Measurements from ENCODE around the gene TSNAX. TPM values are rescaled to one million over a fixed set of nuclear protein-coding genes. Genes with fewer than 3 reads are reported as not detected.
"Not testable (repeated sequence)": the region's sequence is repeated elsewhere in the genome, so short reads cannot be mapped to it uniquely, and the experiment has no call there.

The TSNAX gene
- total RNA-seq, 2 experiments from 2014 or later: 28.3 to 38.0 TPM

DNA sequence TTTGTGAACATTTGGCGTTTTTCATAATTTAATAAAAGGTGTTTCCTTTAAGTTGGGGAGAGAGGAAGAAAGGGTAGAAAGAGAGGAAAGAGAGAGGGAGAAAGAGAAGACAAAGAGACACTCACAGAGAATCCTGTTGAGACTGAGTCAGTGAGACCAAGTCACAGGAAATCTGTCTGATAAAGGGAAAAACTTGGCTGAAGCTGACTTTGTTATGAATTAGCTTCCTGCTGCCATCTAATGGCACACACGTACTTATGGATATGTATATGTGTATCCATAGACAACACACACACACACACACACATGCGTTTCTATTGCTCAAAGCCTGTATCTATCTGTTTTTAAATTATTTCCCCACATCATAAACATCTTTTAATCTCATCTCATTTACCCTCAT, 55.6 kb downstream of the TSNAX start:
- H3K27ac Mint-ChIP-seq: no peak overlapping the region
- no peak for ATAC-seq
- no peaks in the 10 kb centered on the region for H3K36me3 Mint-ChIP-seq
- no peaks in the 10 kb centered on the region for H3K9me3 Mint-ChIP-seq (ENCODE audit: low read depth)
- H3K4me3 Mint-ChIP-seq: no peak overlapping the region
- DNase-seq: no peak
- CTCF ChIA-PET: interaction anchor here (1.0 to 1.1 kb wide), 2 partner anchors 229 to 246 kb away, joined by 3 to 6 read pairs; partner anchors contain the start of gene SPRTN
- H3K4me1 Mint-ChIP-seq: no peaks in the 10 kb centered on the region
- no peaks in the 10 kb centered on the region for H3K27me3 Mint-ChIP-seq

DNA sequence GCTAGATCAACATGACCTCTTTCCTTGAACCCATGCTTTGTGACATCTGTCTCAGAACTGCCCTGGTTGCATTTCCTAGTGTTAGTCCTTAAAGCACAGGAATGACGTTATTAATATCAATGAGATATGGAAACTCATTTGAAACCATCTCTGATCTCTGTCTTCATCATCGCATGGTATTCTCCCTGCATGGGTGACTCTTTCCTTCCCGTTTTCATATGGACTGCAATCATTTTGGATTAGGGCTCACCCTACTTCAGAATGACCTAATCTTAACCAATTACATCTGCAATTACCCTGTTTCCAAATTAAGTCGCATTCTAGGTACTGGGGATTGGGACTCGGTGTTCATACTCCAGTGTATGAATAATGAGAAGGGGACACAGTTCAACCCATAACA, 56.5 kb downstream of the TSNAX start:
- ATAC-seq: no peak
- DNase-seq: no peak
- Mint-ChIP-seq H3K9me3 (ENCODE audit: low read depth) (no peaks in the 10 kb centered on the region), H3K4me1 (no peaks in the 10 kb centered on the region), H3K4me3 (no peak overlapping the region), H3K27me3 (no peaks in the 10 kb centered on the region), H3K27ac (no peak overlapping the region), H3K36me3 (no peaks in the 10 kb centered on the region)
- CTCF ChIA-PET: interaction anchor here (0.8 to 1.1 kb wide), 3 partner anchors 196 to 247 kb away, joined by 3 to 6 read pairs (median 3); partner anchors contain the start of gene SPRTN

DNA sequence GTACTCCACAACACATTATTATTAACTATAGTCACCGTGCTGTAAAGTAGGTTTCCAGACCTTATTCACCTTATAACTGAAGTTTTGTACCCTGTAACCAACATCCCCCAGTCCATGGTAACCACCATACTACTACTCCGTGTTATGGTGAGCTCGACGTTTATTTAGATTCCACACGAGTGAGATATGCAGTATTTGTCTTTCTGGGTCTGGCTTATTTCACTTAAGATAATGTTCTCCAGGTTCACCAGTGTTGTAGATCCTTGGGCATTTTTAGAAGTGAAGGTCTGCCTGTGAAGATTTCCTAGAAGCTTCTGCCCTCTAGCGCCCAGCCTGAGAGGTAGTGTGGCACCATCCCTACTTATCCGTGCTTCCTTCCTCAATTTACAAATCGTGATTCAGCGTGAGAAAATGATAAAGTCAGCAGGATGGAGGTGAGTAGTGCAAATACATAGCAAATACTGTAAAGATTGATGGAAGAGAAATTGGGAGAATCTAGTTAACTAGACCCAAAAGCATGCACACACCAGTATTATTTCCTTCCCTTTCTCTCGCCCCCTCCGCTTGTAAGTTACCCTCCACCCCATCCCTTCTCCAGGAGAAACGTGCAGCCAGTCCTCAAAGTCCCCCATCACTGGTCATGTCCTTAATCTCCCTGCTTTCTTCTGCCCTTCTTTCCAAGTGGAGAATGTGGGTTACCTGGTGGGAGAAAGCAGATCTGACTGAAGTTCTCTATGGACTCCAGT, 62.2 kb downstream of the TSNAX start:
- Mint-ChIP-seq H3K9me3 (ENCODE audit: low read depth) (no peaks in the 10 kb centered on the region), H3K36me3 (no peaks in the 10 kb centered on the region), H3K4me3 (no peak overlapping the region), H3K4me1 (peaks cover 7% of the 10 kb centered on the region), H3K27me3 (no peaks in the 10 kb centered on the region), H3K27ac (no peak overlapping the region)
- DNase-seq: peak; percentile 55
- ATAC-seq: peak; percentile 80
- CTCF ChIA-PET: interaction anchor here (0.5 to 2.4 kb wide), 13 partner anchors 10 to 274 kb away, joined by 3 to 10 read pairs (median 5); partner anchors contain the start of gene EXOC8

DNA sequence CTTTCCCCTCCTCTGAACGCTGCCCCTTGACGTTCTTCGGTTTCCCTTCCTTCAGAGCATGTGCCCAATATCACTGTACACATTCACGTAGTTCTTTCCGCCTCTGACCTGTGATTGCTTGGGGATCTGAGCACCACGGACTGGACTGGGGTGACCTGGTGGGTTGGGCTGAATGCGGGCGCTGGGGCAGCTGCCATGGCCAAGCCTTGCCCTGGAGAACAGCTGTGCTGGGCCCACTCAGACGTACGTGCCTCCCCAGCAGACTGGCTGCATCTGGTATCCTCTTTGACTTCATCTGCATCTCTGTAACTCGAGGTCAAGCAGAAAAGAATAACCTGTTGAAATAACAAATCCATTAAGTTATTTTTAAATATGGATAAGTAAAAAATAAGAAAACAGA, 63.0 kb downstream of the TSNAX start:
- CTCF ChIA-PET: interaction anchor here (1.1 to 2.4 kb wide), 5 partner anchors 9 to 256 kb away, joined by 3 to 10 read pairs (median 10); no protein-coding TSS in a partner anchor
- no peak for ATAC-seq
- no peak for DNase-seq
- peaks cover 10% of the 10 kb centered on the region for H3K4me1 Mint-ChIP-seq
- H3K4me3 Mint-ChIP-seq: no peak overlapping the region
- H3K27me3 Mint-ChIP-seq: no peaks in the 10 kb centered on the region
- H3K9me3 Mint-ChIP-seq (ENCODE audit: low read depth): no peaks in the 10 kb centered on the region
- H3K27ac Mint-ChIP-seq: no peak overlapping the region
- no peaks in the 10 kb centered on the region for H3K36me3 Mint-ChIP-seq

DNA sequence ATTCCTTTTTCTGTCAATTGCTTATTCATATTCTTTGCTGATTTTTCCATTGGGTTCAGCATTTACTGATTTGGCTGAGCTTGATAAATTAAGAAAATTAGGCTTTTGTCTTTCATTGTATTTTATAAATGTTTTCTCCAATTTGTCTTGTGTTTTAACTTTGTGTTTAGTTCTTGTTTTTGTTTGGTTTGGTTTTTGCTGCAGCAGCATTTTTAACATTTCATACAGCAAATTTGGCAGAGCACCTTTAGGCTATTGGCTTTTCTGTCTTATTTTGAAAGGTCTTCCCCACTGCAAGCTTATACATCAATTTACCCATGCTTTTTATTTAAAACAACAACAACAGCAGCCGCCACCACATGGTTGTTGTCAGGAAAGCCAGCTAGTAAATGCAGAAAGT, 64.3 kb downstream of the TSNAX start:
- H3K36me3 Mint-ChIP-seq: no peaks in the 10 kb centered on the region
- ATAC-seq (no peak), DNase-seq (no peak)
- no peaks in the 10 kb centered on the region for H3K9me3 Mint-ChIP-seq (ENCODE audit: low read depth)
- CTCF ChIA-PET: interaction anchor here (0.9 to 1.0 kb wide), 2 partner anchors 230 to 235 kb away, joined by 3 to 4 read pairs; no protein-coding TSS in a partner anchor
- H3K4me1 Mint-ChIP-seq: peaks cover 10% of the 10 kb centered on the region
- H3K27me3 Mint-ChIP-seq: no peaks in the 10 kb centered on the region
- H3K4me3 Mint-ChIP-seq: no peak overlapping the region
- no peak overlapping the region for H3K27ac Mint-ChIP-seq

DNA sequence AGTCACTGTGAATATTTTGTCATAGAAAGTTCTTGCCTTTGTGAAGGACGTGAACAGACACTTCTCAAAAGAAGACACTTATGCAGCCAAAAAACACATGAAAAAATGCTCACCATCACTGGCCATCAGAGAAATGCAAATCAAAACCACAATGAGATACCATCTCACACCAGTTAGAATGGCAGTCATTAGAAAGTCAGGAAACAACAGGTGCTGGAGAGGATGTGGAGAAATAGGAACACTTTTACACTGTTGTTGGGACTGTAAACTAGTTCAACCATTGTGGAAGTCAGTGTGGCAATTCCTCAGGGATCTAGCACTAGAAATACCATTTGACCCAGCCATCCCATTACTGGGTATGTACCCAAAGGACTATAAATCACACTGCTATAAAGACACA, 64.8 kb downstream of the TSNAX start:
- CTCF ChIA-PET: interaction anchor here (0.9 to 1.0 kb wide), 2 partner anchors 231 to 236 kb away, joined by 3 to 4 read pairs; no protein-coding TSS in a partner anchor
- H3K36me3 Mint-ChIP-seq; H3K4me3 Mint-ChIP-seq; H3K27ac Mint-ChIP-seq; H3K4me1 Mint-ChIP-seq; H3K27me3 Mint-ChIP-seq; DNase-seq; H3K9me3 Mint-ChIP-seq (ENCODE audit: low read depth); ATAC-seq: not testable (repeated sequence)

DNA sequence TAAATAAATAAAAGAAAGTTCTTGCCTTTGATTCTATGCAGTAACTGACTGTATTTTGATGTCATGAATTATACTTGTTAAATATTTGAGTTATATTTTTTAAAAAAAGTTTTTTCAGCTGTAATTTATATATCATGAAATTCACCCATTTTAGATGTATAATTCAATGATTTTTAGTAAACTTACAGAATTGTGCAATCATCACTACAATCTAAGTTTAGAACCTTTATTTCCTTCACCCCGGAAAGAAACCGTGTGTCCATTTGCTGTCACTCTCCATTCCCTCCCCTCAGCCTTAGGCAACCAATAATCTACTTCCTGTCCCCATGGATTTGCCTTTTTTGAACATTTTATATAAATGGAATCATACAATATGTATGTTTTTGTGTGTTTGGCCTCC, 65.7 kb downstream of the TSNAX start:
- Mint-ChIP-seq H3K9me3 (ENCODE audit: low read depth) (no peaks in the 10 kb centered on the region), H3K27ac (no peak overlapping the region), H3K4me1 (peaks cover 10% of the 10 kb centered on the region), H3K4me3 (no peak overlapping the region), H3K36me3 (no peaks in the 10 kb centered on the region), H3K27me3 (no peaks in the 10 kb centered on the region)
- CTCF ChIA-PET: no interaction called here
- ATAC-seq: no peak
- no peak for DNase-seq

DNA sequence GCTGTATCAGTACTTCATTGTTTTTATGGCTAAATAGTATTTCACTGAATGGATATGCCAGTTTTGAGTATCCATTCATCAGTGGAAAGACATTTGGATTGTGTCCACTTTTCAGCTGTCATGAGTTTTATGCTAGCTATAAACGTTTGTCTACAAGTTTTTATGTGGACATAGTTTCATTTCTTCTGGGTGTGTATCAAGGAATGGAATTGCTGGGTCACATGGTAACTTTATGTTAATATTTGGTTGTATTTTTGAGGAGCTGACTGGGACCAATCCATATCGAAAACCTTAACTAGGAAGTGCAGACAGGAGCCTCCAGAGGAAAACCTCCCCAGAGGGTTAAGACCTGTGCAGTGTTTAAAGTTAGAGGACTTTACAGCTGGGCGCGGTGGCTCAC, 66.3 kb downstream of the TSNAX start:
- no peak for DNase-seq
- CTCF ChIA-PET: no interaction called here
- no peak for ATAC-seq
- H3K4me3 Mint-ChIP-seq: no peak overlapping the region
- H3K27ac Mint-ChIP-seq: no peak overlapping the region
- H3K9me3 Mint-ChIP-seq (ENCODE audit: low read depth): no peaks in the 10 kb centered on the region
- peaks cover 10% of the 10 kb centered on the region for H3K4me1 Mint-ChIP-seq
- H3K27me3 Mint-ChIP-seq: no peaks in the 10 kb centered on the region
- H3K36me3 Mint-ChIP-seq: no peaks in the 10 kb centered on the region

DNA sequence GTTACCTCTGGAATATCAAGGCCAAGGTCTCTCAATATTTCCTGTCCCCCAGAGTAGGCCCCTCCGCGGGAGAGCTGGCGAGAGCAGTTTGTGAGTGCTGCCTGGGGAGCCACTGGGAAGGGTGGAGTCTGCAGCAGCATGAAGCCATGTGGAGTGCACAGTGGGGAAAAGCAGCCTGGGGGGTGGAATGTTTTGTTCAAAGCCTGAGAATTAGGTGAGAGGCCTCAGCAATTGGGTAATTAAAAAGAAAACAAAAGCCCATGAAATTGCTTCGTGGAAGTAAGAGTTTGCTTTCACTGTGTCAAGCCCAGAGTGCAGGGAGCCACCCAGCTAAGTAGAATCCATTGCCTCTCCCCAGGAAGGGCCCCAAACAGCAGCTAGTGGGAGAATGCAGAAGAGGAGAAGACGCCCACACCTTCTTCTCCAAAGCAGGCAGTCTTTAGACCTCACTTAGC, 67.9 kb downstream of the TSNAX start:
- no peak overlapping the region for H3K4me3 Mint-ChIP-seq
- no peaks in the 10 kb centered on the region for H3K9me3 Mint-ChIP-seq (ENCODE audit: low read depth)
- no peak overlapping the region for H3K27ac Mint-ChIP-seq
- peaks cover 2% of the 10 kb centered on the region for H3K4me1 Mint-ChIP-seq
- ATAC-seq (no peak), DNase-seq (no peak)
- CTCF ChIA-PET: no interaction called here
- no peaks in the 10 kb centered on the region for H3K27me3 Mint-ChIP-seq
- H3K36me3 Mint-ChIP-seq: no peaks in the 10 kb centered on the region

DNA sequence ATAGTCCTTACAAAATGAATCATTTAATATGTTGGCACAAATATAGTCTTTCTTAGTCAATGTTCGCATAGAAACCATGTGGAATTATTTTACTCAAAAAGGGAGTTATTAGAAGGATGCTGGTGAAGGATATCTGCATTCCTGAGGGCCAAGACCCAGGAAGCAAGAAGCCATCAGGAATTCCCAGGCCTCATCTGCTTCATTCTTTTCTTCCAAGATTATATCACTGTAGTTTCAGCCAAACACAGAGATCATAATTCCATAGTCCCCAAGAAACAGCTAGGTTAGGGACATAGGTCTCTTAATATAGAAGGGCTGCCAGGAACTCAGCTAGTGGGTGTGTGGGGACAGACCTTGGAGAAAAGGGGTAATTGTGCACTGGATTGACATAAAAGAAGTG, 69.5 kb downstream of the TSNAX start:
- Mint-ChIP-seq H3K27ac (no peak overlapping the region), H3K27me3 (peaks cover 3% of the 10 kb centered on the region), H3K4me3 (no peak overlapping the region), H3K36me3 (no peaks in the 10 kb centered on the region), H3K4me1 (peaks cover 2% of the 10 kb centered on the region), H3K9me3 (ENCODE audit: low read depth) (no peaks in the 10 kb centered on the region)
- DNase-seq (no peak), ATAC-seq (no peak)
- CTCF ChIA-PET: interaction anchor here (1.0 to 1.5 kb wide), 2 partner anchors 237 to 283 kb away, joined by 3 to 4 read pairs; no protein-coding TSS in a partner anchor

DNA sequence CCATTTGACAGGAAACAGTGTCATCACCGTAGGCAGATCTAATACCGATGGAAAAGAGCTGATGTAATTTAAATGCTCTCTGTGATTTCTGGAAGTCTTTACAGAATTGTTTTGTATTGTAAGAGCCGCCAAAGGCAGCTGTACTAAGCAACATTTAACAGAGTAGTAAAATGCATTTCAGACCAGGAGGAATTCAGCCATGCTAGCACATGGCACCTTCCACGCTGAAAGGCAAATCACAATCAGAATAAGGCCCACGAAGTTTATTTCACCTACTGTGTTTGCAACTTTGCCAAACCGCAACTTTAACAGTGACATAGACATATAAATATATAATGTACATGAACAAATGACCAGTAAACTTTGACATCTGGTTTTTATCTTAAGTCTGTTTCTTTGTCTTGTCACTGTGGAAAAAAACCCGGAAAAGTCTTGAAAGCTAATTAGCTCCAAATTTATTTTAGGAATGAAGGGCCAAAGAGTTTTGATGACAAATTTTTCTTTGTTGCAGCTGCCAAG, 72.0 kb downstream of the TSNAX start:
- Mint-ChIP-seq H3K9me3 (ENCODE audit: low read depth) (no peaks in the 10 kb centered on the region), H3K27me3 (peaks cover 3% of the 10 kb centered on the region), H3K36me3 (no peaks in the 10 kb centered on the region), H3K27ac (no peak overlapping the region), H3K4me3 (no peak overlapping the region), H3K4me1 (peaks cover 17% of the 10 kb centered on the region)
- ATAC-seq (no peak), DNase-seq (no peak)
- CTCF ChIA-PET: interaction anchor here (0.9 to 4.9 kb wide), 4 partner anchors 10 to 285 kb away, joined by 3 to 26 read pairs (median 8); partner anchors contain the start of gene DISC1

DNA sequence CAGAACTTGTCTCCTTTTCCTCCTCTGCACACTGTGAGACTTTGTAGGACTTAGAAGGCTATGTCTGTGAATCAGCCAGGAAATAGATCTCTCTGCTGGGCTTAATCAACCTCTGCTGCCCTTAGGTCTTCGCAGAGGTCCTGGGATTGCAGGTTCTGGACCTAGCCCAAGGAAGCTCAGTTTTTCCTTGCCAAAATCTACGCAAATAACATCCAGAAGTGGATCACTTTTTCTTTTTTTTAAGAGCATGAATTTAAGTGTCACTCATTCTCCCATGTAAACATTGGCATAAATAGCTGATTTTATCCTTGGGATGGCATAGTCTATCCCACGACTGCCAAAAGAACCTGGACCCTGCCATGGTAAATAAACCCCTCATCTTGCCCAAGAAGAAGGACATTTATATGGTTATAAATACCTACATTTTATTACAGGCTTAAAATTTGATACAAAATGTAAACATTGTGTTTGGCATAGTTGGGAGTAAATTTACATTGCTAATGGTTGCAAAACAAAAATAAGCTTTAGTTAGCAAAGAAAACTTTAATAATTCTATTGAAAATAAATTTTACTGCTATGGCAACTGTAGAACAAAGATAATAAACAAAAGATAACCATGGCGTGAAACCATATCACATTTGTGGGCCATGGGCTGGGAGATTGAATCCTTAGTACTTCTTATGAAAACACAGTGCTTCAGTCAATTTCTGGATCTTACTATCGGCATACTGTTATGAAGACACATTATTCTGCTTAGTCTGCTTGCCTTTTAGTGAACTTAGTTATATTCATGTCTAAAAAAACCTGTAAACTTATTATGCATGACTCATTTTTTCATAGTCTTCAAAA, 73.6 kb downstream of the TSNAX start:
- CTCF ChIA-PET: interaction anchor here (1.2 to 4.9 kb wide), 6 partner anchors 11 to 287 kb away, joined by 3 to 26 read pairs (median 10); partner anchors contain the start of genes EXOC8 and SPRTN
- Mint-ChIP-seq H3K4me3 (no peak overlapping the region), H3K27me3 (peaks cover 9% of the 10 kb centered on the region), H3K9me3 (ENCODE audit: low read depth) (no peaks in the 10 kb centered on the region), H3K36me3 (no peaks in the 10 kb centered on the region), H3K4me1 (peaks cover 18% of the 10 kb centered on the region), H3K27ac (no peak overlapping the region)
- DNase-seq (no peak), ATAC-seq (no peak)

DNA sequence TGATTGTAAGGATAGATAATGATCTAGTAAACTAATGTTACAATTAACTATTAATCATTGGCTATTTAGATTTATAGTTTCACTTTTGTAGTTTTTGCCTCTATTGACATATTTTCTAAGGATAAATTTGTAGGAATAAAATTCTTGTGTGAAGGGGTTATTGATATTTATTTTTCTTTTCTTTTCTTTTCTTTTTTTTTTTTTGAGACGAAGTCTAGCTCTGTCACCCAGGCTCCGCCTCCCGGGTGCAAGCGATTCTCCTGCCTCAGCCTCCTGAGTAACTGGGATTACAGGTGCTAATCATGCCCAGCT, 74.2 kb downstream of the TSNAX start:
- DNase-seq (no peak), ATAC-seq (no peak)
- Mint-ChIP-seq H3K9me3 (ENCODE audit: low read depth) (no peaks in the 10 kb centered on the region), H3K27me3 (peaks cover 15% of the 10 kb centered on the region), H3K27ac (no peak overlapping the region), H3K36me3 (no peaks in the 10 kb centered on the region), H3K4me1 (peaks cover 18% of the 10 kb centered on the region), H3K4me3 (no peak overlapping the region)
- CTCF ChIA-PET: interaction anchor here (1.0 to 4.9 kb wide), 7 partner anchors 12 to 382 kb away, joined by 3 to 26 read pairs (median 3); partner anchors contain the start of genes EXOC8 and SPRTN
